HG02642 (cell line): ENCODE results near the gene GGCX.
"Not testable (repeated sequence)": the region's sequence is repeated elsewhere in the genome, so short reads cannot be mapped to it uniquely, and the experiment has no call there.

ENCODE experiments used
- ATAC-seq: cut with Tn5 transposase; IDR thresholded peaks from one replicate; pipeline ENCODE4 v1.9.1; 2021; ENCODE audit warnings: mild to moderate bottlenecking; ENCODE audit not compliant: unreplicated experiment, poor library complexity

Gene GGCX

GRCh38 chr2:85561280-85562212 is at the start of gene GGCX:
GGCX (minus strand) TSS chr2:85561493; CDS start chr2:85561428, 65 bp downstream.
- peak; percentile 91 for ATAC-seq

GRCh38 chr2:85607268-85608215 is 46.2 kb upstream of the GGCX start:
- ATAC-seq: no peak

GRCh38 chr2:85606116-85606455 is 44.8 kb upstream of the GGCX start:
- ATAC-seq: no peak

- ATAC-seq: no peak
These were observed 44.3 kb upstream of the GGCX start for GRCh38 chr2:85605406-85606115.

GRCh38 chr2:85604568-85605339 is 43.5 kb upstream of the GGCX start:
- no peak for ATAC-seq

GRCh38 chr2:85604133-85604444 is 42.8 kb upstream of the GGCX start:
- ATAC-seq: not testable (repeated sequence)

GRCh38 chr2:85602476-85603234 is 41.4 kb upstream of the GGCX start, which contains the start of gene TMEM150A:
TMEM150A (minus strand) TSS chr2:85602698; CDS start chr2:85601948, 750 bp downstream.
- peak; percentile 97 for ATAC-seq

GRCh38 chr2:85601771-85602475 is 40.6 kb upstream of the GGCX start:
- ATAC-seq: peak; percentile 43

GRCh38 chr2:85600951-85601770 is 39.9 kb upstream of the GGCX start:
- ATAC-seq: no peak

GRCh38 chr2:85600235-85600575 is 38.9 kb upstream of the GGCX start:
- ATAC-seq: no peak

- no peak for ATAC-seq
These were observed 38.4 kb upstream of the GGCX start for GRCh38 chr2:85599468-85600234.

- no peak for ATAC-seq
These were observed 37.5 kb upstream of the GGCX start for GRCh38 chr2:85598594-85599340.

- ATAC-seq: no peak
These were observed 35.9 kb upstream of the GGCX start for GRCh38 chr2:85597241-85597640.

- ATAC-seq: no peak
These were observed 35.3 kb upstream of the GGCX start for GRCh38 chr2:85596486-85597143.

GRCh38 chr2:85596026-85596333 is 34.7 kb upstream of the GGCX start:
- ATAC-seq: no peak
